GM18507 (cell line): ENCODE measurements around the gene ENSA.
"Not testable (repeated sequence)": the region's sequence is repeated elsewhere in the genome, so short reads cannot be mapped to it uniquely, and the experiment has no call there.

Experiments
- DNase-seq: peaks from one replicate; pipeline ENCODE4 v3.0.0; 2011; ENCODE audit warnings: low read depth; ENCODE audit not compliant: insufficient read length; ENCODE audit errors: extremely low spot score
- FAIRE-seq: peaks from 2 replicates; lab custom pipeline; 2011; peaks lifted over from hg19 to GRCh38; lab: Jason Lieb, UNC

The ENSA gene

GRCh38 chr1:150629115-150629928 lies at the start of gene ENSA:
Gene ENSA, minus strand, starts transcription at chr1:150629612. Its CDS starts 142 bp downstream, at chr1:150629470.
- DNase-seq (peak; percentile 85), FAIRE-seq (peak; percentile 97)

GRCh38 chr1:150678988-150679387 lies 49.6 kb upstream of the ENSA start:
- DNase-seq (no peak), FAIRE-seq (no peak)

GRCh38 chr1:150674881-150675280 lies 45.5 kb upstream of the ENSA start:
- DNase-seq = no peak
- no peak for FAIRE-seq

GRCh38 chr1:150663321-150663720 lies 33.9 kb upstream of the ENSA start:
- no peak for DNase-seq
- FAIRE-seq = no peak

GRCh38 chr1:150662811-150663210 lies 33.4 kb upstream of the ENSA start:
- FAIRE-seq (no peak), DNase-seq (no peak)

- no peak for DNase-seq
- FAIRE-seq = no peak
Observed at GRCh38 chr1:150661156-150661555, 31.7 kb upstream of the ENSA start.

GRCh38 chr1:150660584-150660983 lies 31.2 kb upstream of the ENSA start:
- FAIRE-seq = no peak
- no peak for DNase-seq

- not testable (repeated sequence) for DNase-seq, FAIRE-seq
Observed at GRCh38 chr1:150657064-150657463, 27.7 kb upstream of the ENSA start.

GRCh38 chr1:150654635-150655034 lies 25.2 kb upstream of the ENSA start:
- FAIRE-seq, DNase-seq: not testable (repeated sequence)

GRCh38 chr1:150650193-150650592 lies 20.8 kb upstream of the ENSA start:
- no peak for FAIRE-seq
- DNase-seq = no peak

- no peak for DNase-seq
- no peak for FAIRE-seq
Observed at GRCh38 chr1:150649441-150650075, 20.1 kb upstream of the ENSA start.

- DNase-seq (no peak), FAIRE-seq (no peak)
Observed at GRCh38 chr1:150642296-150642695, 12.9 kb upstream of the ENSA start.

GRCh38 chr1:150641126-150641815 lies 11.9 kb upstream of the ENSA start:
- not testable (repeated sequence) for FAIRE-seq, DNase-seq

GRCh38 chr1:150638430-150638829 lies 9.0 kb upstream of the ENSA start:
- not testable (repeated sequence) for DNase-seq, FAIRE-seq

GRCh38 chr1:150634839-150635622 lies 5.6 kb upstream of the ENSA start:
- DNase-seq, FAIRE-seq: not testable (repeated sequence)

GRCh38 chr1:150628766-150629114 lies 672 bp downstream of the ENSA start:
- DNase-seq = no peak

GRCh38 chr1:150627826-150628410 lies 1.5 kb downstream of the ENSA start:
- no peak for DNase-seq
- FAIRE-seq = no peak

More at GRCh38 chr1:150628766-150629114, 672 bp downstream of the ENSA start:
- no peak for FAIRE-seq

GRCh38 chr1:150626150-150626549 lies 3.3 kb downstream of the ENSA start:
- no peak for DNase-seq
- no peak for FAIRE-seq

- DNase-seq, FAIRE-seq: not testable (repeated sequence)
Observed at GRCh38 chr1:150624546-150624945, 4.9 kb downstream of the ENSA start.
